ENCODE data around the gene PRKCE. TPM values are rescaled to one million over a fixed set of nuclear protein-coding genes. Genes with fewer than 3 reads are reported as not detected.

The PRKCE gene
- total and polyA plus RNA-seq, 4 donors: 2.5 to 38.6 (median 5.8) TPM

- no peak overlapping the region for H3K9ac ChIP-seq (ENCODE audit: low read depth in 1 of 2, low read length in 2 of 2)
- no peaks in the 10 kb centered on the region for H3K36me3 ChIP-seq (ENCODE audit: control insufficient read depth in 4 of 4, insufficient read depth in 3 of 4, low read depth in 1 of 4, low read length in 3 of 4)
- H3K9me3 ChIP-seq (ENCODE audit: control insufficient read depth in 4 of 4, low read length in 3 of 4): no peaks in the 10 kb centered on the region
- H3K4me3 ChIP-seq (ENCODE audit: low read depth in 1 of 3, low read length in 3 of 3): no peak overlapping the region
- no peaks in the 10 kb centered on the region for H3K27me3 ChIP-seq (ENCODE audit: control insufficient read depth in 4 of 4, insufficient read depth in 4 of 4, low read length in 3 of 4)
- no peak for DNase-seq (ENCODE audit: low spot score)
- peaks cover 0 to 5% (median 3%) of the 10 kb centered on the region in 4 donors for H3K4me1 ChIP-seq (ENCODE audit: control insufficient read depth in 4 of 4, insufficient read depth in 4 of 4, low read length in 3 of 4)
- TF ChIP-seq JUND (IDR thresholded peaks at IDR 0.05) (no peak), CTCF (IDR thresholded peaks at IDR 0.05; ENCODE audit: low read depth, low read length, missing input control) (no peak), FOXA1 (IDR thresholded peaks at IDR 0.05) (no peak), YY1 (IDR thresholded peaks at IDR 0.05) (no peak), REST (IDR thresholded peaks at IDR 0.05) (no peak), TAF1 (conservative IDR thresholded peaks at IDR 0.05) (no peak), NR2F2 (IDR thresholded peaks at IDR 0.05) (no peak), SP1 (IDR thresholded peaks at IDR 0.05) (no peak), FOXA2 (IDR thresholded peaks at IDR 0.05) (no peak), HNF4A (conservative IDR thresholded peaks at IDR 0.05) (no peak), ZBTB33 (IDR thresholded peaks at IDR 0.05) (no peak), MAX (IDR thresholded peaks at IDR 0.05) (no peak), GABPA (IDR thresholded peaks at IDR 0.05 in 1 of 2, conservative IDR thresholded peaks at IDR 0.05 in 1 of 2) (no peak), EGR1 (IDR thresholded peaks at IDR 0.05; ENCODE audit: low read depth in 2 of 2) (no peak), ATF3 (IDR thresholded peaks at IDR 0.05) (no peak), HNF4G (IDR thresholded peaks at IDR 0.05) (no peak), RXRA (IDR thresholded peaks at IDR 0.05) (no peak)
- no peak overlapping the region for H3K27ac ChIP-seq (ENCODE audit: low read depth in 1 of 2, low read length in 2 of 2)
Measured at GRCh38 chr2:45716915-45717314, 65.4 kb downstream of the PRKCE start.

- H3K9me3 ChIP-seq (ENCODE audit: control insufficient read depth in 4 of 4, low read length in 3 of 4): no peaks in the 10 kb centered on the region
- H3K36me3 ChIP-seq (ENCODE audit: control insufficient read depth in 4 of 4, insufficient read depth in 3 of 4, low read depth in 1 of 4, low read length in 3 of 4): no peaks in the 10 kb centered on the region
- H3K27ac ChIP-seq (ENCODE audit: low read depth in 1 of 2, low read length in 2 of 2): no peak overlapping the region
- 95% methylated on average over 6 of the region's 6 CpGs for WGBS
- H3K4me1 ChIP-seq (ENCODE audit: control insufficient read depth in 4 of 4, insufficient read depth in 4 of 4, low read length in 3 of 4): peaks cover 0 to 5% (median 3%) of the 10 kb centered on the region in 4 donors
- no peaks in the 10 kb centered on the region for H3K27me3 ChIP-seq (ENCODE audit: control insufficient read depth in 4 of 4, insufficient read depth in 4 of 4, low read length in 3 of 4)
- DNase-seq (ENCODE audit: low spot score): no peak
- no peak overlapping the region for H3K4me3 ChIP-seq (ENCODE audit: low read depth in 1 of 3, low read length in 3 of 3)
- H3K9ac ChIP-seq (ENCODE audit: low read depth in 1 of 2, low read length in 2 of 2): no peak overlapping the region
- TF ChIP-seq FOXA1 (IDR thresholded peaks at IDR 0.05): no peak
- TF ChIP-seq RAD21 (IDR thresholded peaks at IDR 0.05): no peak
- no peak for TF ChIP-seq SP1 (IDR thresholded peaks at IDR 0.05)
- TF ChIP-seq FOXA2 (IDR thresholded peaks at IDR 0.05): no peak
- TF ChIP-seq EGR1 (IDR thresholded peaks at IDR 0.05; ENCODE audit: low read depth in 2 of 2): no peak
- TF ChIP-seq REST (IDR thresholded peaks at IDR 0.05): no peak
- TF ChIP-seq CTCF (IDR thresholded peaks at IDR 0.05; ENCODE audit: low read depth, low read length, missing input control): no peak
Measured at GRCh38 chr2:45720210-45720609, 68.7 kb downstream of the PRKCE start.

All from liver (tissue), 9 donors.